GM12801 (cell line): ENCODE measurements around the gene GGCX.

Source experiments
- TF ChIP-seq, protein P1 (sequence below): IDR thresholded peaks from one replicate; pipeline ENCODE4 v1.5.1; 2011; ENCODE audit warnings: control low read depth; ENCODE audit not compliant: insufficient read length; ENCODE audit errors: extremely low read depth

Gene GGCX

DNA sequence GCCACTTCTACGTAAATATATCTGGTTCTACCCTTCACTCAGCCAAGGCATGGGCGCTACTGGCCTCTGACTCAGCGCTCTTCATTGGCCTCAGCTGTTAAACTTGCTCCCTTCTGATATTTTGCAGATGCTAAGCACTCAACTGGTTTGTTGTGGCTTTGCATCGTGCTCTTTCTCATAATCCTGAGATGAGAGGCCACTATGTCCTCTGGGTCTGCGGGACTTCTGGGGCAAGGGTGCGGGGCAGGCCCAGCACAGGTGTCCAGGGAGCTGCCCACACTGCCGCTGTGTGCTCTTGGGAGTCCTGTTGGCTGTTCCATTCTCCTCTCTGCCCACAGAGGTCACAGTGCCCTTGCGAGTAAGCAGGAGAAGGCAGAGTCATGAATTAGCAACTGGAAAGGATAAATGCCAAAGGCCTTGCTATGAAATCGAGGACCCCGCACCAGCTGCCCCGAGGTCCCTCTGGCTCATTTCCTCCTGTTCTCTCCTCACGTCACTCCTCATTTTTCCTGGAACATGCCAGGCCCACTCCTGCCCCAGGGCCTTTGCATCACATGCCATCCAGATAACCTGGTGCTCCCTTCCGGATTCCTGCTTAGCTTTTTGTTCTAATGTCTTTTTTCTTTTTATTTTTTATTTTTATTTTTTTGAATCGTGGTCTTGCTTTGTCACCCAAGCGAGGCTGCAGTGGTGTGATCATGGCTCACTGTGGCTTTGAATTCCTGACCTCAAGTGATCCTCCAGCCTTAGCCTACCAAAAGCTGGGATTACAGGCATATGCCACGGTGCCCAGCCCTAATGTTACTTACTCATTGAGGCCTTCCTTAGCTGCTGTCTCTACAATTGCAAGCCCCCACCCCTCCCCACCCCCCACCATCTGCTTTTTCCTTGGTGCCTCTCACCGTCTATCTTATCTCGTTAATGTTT is 57.2 kb downstream of the GGCX start:
- TF ChIP-seq, protein P1, sequence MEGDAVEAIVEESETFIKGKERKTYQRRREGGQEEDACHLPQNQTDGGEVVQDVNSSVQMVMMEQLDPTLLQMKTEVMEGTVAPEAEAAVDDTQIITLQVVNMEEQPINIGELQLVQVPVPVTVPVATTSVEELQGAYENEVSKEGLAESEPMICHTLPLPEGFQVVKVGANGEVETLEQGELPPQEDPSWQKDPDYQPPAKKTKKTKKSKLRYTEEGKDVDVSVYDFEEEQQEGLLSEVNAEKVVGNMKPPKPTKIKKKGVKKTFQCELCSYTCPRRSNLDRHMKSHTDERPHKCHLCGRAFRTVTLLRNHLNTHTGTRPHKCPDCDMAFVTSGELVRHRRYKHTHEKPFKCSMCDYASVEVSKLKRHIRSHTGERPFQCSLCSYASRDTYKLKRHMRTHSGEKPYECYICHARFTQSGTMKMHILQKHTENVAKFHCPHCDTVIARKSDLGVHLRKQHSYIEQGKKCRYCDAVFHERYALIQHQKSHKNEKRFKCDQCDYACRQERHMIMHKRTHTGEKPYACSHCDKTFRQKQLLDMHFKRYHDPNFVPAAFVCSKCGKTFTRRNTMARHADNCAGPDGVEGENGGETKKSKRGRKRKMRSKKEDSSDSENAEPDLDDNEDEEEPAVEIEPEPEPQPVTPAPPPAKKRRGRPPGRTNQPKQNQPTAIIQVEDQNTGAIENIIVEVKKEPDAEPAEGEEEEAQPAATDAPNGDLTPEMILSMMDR = no peak

DNA sequence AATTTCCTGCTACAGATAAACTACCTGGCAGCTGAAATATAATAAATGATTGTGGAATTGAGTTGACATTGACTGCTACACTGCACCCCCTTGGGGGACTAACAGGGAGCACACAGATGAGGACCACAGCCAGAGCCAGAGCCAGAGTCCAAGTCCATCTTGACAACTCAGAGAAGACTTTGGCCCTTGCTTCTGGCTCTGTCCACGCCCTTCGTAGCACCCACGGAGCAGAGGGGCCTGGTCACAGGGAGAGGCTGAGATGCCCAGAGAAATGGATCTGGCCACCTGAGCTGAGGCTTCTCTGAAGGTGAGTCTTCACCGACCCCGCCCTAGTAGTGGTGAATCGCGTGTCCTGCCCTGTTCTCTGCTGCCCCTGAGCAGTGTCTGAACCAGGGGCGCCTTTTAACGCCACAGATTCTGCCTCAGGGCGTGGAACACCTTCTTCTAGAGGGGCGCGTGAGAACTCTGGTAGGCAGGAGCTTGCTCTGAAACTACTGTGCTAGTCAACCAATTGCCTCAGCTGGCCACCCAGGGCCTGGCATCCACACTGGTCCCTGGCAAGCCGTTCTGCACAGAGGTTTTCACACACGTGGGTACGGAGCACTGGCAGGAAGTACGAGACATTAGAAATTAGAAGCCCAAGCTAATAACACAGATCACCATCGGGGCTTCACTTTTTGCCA is 58.0 kb downstream of the GGCX start:
- TF ChIP-seq, protein P1 = no peak

DNA sequence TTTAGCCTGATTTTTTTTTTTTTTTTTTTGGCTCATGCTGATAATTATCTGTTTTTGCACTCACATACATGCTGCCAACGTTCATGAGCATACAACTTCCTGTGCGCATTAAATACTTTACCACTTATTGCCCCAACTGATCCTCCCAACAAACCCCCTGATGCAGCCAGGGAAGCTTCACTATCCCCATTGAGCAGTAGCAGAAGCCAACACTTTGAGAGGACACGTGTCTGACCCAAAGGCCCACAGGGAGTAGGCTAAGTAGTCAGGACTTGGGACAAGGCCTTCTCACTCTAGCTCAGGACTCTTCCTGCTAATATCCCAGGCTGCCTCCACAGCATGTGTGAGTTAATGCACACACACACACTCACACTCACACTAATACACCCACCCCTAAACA is 58.6 kb downstream of the GGCX start:
- TF ChIP-seq, protein P1 = no peak

DNA sequence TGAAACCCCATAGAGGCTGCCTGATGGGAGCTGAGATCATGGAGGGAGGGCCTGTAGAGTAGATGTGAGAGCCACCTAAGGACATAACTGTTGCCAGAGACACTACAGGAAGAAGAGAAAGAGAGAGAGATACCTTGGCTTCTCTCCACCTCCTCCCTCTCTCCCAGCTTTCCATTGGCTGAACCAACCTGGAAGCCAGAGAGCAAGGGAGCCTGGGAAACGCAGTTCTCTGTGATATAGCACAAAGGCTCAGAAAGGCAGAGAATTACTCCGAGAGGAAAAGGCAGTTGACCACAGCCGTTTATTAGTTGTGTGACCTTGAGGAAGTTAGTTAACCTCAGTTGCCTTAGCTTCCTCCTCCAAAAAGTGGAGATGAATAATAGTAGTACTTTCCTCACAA is 60.0 kb downstream of the GGCX start:
- TF ChIP-seq, protein P1 = no peak

DNA sequence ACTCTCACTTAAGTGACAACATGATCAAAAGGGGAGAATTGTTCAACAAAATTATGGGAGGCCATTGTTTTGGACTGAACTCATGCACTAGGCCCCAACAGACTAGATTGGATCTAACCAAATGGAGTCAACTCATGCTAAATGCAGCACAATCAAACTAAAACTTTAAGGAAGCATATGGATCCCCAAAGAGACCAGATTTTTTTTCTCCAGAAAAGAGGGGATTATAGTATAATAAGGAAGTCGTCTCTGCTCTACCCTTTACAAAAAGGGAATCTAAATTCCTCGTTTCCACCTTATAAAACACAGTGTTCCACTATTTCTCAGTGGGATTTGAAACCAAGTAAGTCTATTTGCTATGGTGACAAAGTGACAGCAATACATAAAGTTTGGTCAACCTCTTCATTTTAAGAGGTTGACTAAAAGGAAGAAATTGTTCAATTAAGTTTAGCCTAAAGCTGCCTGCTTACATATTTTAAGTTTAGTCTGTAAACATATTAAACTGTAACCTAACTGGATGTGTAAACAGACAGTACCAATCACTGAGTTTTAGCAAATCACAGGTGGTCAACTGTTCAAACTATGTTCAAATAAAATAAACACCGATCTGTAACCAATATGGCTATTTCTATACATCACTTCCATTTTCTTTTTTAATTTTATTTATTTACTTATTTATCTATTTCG is 63.2 kb downstream of the GGCX start:
- TF ChIP-seq, protein P1 = no peak

DNA sequence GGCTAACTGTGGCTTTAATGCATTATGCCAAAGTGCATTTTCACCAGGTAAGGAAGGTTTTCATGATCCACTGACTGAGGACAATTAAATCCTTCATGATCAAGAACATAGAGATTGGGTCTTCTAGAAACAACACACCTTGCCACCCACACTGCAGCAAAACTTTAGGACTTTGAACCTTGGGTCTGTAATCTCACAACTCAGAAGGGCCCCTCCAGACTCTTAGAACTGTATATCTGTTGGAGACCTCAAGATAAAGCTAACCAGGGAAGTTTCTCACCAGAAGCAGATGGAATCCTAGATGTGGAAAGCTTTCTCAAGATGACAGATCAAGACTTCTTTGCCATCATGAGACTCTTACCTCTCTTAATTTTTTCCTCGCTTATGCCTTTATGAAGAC is 64.9 kb downstream of the GGCX start:
- TF ChIP-seq, protein P1 = no peak
